CD14-positive monocyte (primary cell): ENCODE results near the gene LIMA1. TPM values are rescaled to one million over a fixed set of nuclear protein-coding genes. Genes with fewer than 3 reads are reported as not detected.

ENCODE experiments used
- DNase-seq, 3 donors: peaks; one replicate each; pipeline ENCODE4 v3.0.0-alpha.2; 2011 to 2022
- H2AFZ ChIP-seq: 2 replicates; pipeline ENCODE4 v1.6.0; 2012; ENCODE audit warnings: mild to moderate bottlenecking, low read depth, low read length, inconsistent platforms; ENCODE audit not compliant: insufficient read depth, poor library complexity, severe bottlenecking
- H3K27ac ChIP-seq, 2 donors: 1 replicate in 1 of 2; 2 replicates in 1 of 2; pipeline ENCODE4 v1.5.1; 2012 to 2013; ENCODE audit warnings: low read length in 2 of 2, control low read depth in 1 of 2, inconsistent platforms in 1 of 2, low read depth in 1 of 2, mild to moderate bottlenecking in 1 of 2
- H3K27me3 ChIP-seq, 2 donors: one replicate each; pipeline versions ENCODE4 v1.6.0 to v1.6.1; 2011 to 2013; ENCODE audit warnings: low read length in 2 of 2; ENCODE audit not compliant: control insufficient read depth in 2 of 2, insufficient read depth in 2 of 2
- H3K36me3 ChIP-seq, 2 donors: replicated peaks in 1 of 2; 1 replicate in 1 of 2; 2 replicates in 1 of 2; pipeline versions ENCODE4 v1.5.1 to v1.6.1; 2012 to 2013; ENCODE audit warnings: low read length in 2 of 2, control low read depth in 1 of 2, inconsistent platforms in 1 of 2, mild to moderate bottlenecking in 1 of 2; ENCODE audit not compliant: insufficient read depth in 2 of 2, control insufficient read depth in 1 of 2
- H3K4me1 ChIP-seq, 2 donors: 1 replicate in 1 of 2; 2 replicates in 1 of 2; pipeline versions ENCODE4 v1.5.1 to v1.6.1; 2012 to 2013; ENCODE audit warnings: low read length in 2 of 2, control low read depth in 1 of 2, inconsistent platforms in 1 of 2, mild to moderate bottlenecking in 1 of 2, moderate library complexity in 1 of 2; ENCODE audit not compliant: insufficient read depth in 2 of 2, control insufficient read depth in 1 of 2
- H3K4me2 ChIP-seq: replicated peaks from 2 replicates; pipeline ENCODE3; 2012; ENCODE audit warnings: low read length, moderate library complexity, mild to moderate bottlenecking; ENCODE audit not compliant: poor library complexity, severe bottlenecking; ENCODE audit errors: extremely low read depth
- H3K4me3 ChIP-seq, 3 experiments: fragments of 200-600 bp in 1 of 3; sonication (generic) in 1 of 3; replicated peaks in 1 of 3; 1 replicate in 2 of 3; 2 replicates in 1 of 3; pipeline ENCODE4 v1.5.1; 2011 to 2013; ENCODE audit warnings: low read length in 3 of 3, mild to moderate bottlenecking in 3 of 3, control low read depth in 2 of 3, low read depth in 2 of 3, inconsistent platforms in 1 of 3, moderate library complexity in 1 of 3
- H3K79me2 ChIP-seq: 2 replicates; pipeline ENCODE4 v1.6.0; 2012; ENCODE audit warnings: mild to moderate bottlenecking, control low read depth, inconsistent platforms, low read length, moderate library complexity; ENCODE audit not compliant: insufficient read depth
- H3K9ac ChIP-seq: 2 replicates; pipeline ENCODE4 v1.6.0; 2017; ENCODE audit warnings: low read length, mild to moderate bottlenecking; ENCODE audit not compliant: insufficient read depth, poor library complexity, severe bottlenecking
- H3K9me3 ChIP-seq, 2 donors: replicated peaks in 1 of 2; 1 replicate in 1 of 2; 2 replicates in 1 of 2; pipeline versions ENCODE4 v1.5.1 to v1.6.1; 2012 to 2013; ENCODE audit warnings: low read length in 2 of 2, control low read depth in 1 of 2; ENCODE audit not compliant: control insufficient read depth in 1 of 2, insufficient read depth in 1 of 2
- H4K20me1 ChIP-seq: 2 replicates; pipeline ENCODE4 v1.6.0; 2012; ENCODE audit warnings: mild to moderate bottlenecking, low read length, control low read depth, moderate library complexity; ENCODE audit not compliant: insufficient read depth
- H3K27ac Mint-ChIP-seq, 7 donors: one replicate each; pipeline ENCODE4 v1.8.0; 2020; ENCODE audit warnings: mild to moderate bottlenecking in 7 of 7, mixed read lengths in 7 of 7, moderate library complexity in 6 of 7, inconsistent platforms in 2 of 7
- H3K27me3 Mint-ChIP-seq, 3 donors: one replicate each; pipeline ENCODE4 v1.8.0; 2021 to 2022; ENCODE audit warnings: low read depth in 3 of 3, mild to moderate bottlenecking in 3 of 3, mixed read lengths in 3 of 3, moderate library complexity in 3 of 3, inconsistent platforms in 1 of 3
- H3K36me3 Mint-ChIP-seq, 2 donors: one replicate each; pipeline ENCODE4 v1.8.0; 2020; ENCODE audit warnings: mixed read lengths in 2 of 2, inconsistent platforms in 1 of 2, mild to moderate bottlenecking in 1 of 2
- H3K4me1 Mint-ChIP-seq: one replicate; pipeline ENCODE4 v1.8.0; 2020; ENCODE audit warnings: mild to moderate bottlenecking, mixed read lengths
- H3K4me3 Mint-ChIP-seq, 2 donors: one replicate each; pipeline ENCODE4 v1.8.0; 2020; ENCODE audit warnings: mild to moderate bottlenecking in 2 of 2, mixed read lengths in 2 of 2, moderate library complexity in 1 of 2
- H3K9me3 Mint-ChIP-seq, 7 donors: one replicate each; pipeline ENCODE4 v1.8.0; 2020 to 2022; ENCODE audit warnings: mixed read lengths in 7 of 7, mild to moderate bottlenecking in 6 of 7, moderate library complexity in 6 of 7, inconsistent platforms in 2 of 7
- CTCF ChIP-seq: fragments of 200-600 bp; IDR thresholded peaks from one replicate; pipeline ENCODE4 v1.8.0; 2022; ENCODE audit warnings: antibody characterized with exemption, mild to moderate bottlenecking
- WGBS: methylation state at CpG from one replicate; pipeline ENCODE4 v1.1.5; 2013; ENCODE audit warnings: missing lambda C conversion rate; ENCODE audit not compliant: insufficient coverage; 5-methylcytosine and 5-hydroxymethylcytosine counted together
- intact Hi-C, 2 donors: fragments of 100-400 bp; cut with micrococcal nuclease; formaldehyde crosslinking; loops; one replicate each; pipeline versions ENCODE4 v1.15.0 to v1.15.1; 2023
- polyA plus RNA-seq, 3 donors: library from polyadenylated mRNA; depleted of rRNA in 1 of 3; unstranded in 2 of 3; stranded (reverse) in 1 of 3; fragments of 300-500 nt in 2 of 3; fragments of >200 nt in 1 of 3; fragmentation: Illumina TruSeq in 2 of 3; gene quantifications; 1 replicate in 2 of 3; 2 replicates in 1 of 3; pipeline ENCODE4 v1.2.3, GENCODE V29; 2012 to 2021

The LIMA1 gene
- polyA plus RNA-seq, 3 donors: 0.24 to 0.62 (median 0.51) TPM

GRCh38 chr12:50198829-50199228 lies 84.5 kb downstream of the LIMA1 start:
- Histone ChIP-seq H3K27ac (no peak overlapping the region), H3K9ac (no peak overlapping the region), H3K4me1 (no peaks in the 10 kb centered on the region), H3K36me3 (no peaks in the 10 kb centered on the region), H3K4me3 (no peak overlapping the region), H2AFZ (no peak overlapping the region), H3K79me2 (no peaks in the 10 kb centered on the region), H3K27me3 (no peaks in the 10 kb centered on the region), H3K4me2 (no peak overlapping the region), H3K9me3 (no peaks in the 10 kb centered on the region), H4K20me1 (no peaks in the 10 kb centered on the region)
- no peaks in the 10 kb centered on the region for H3K27me3 Mint-ChIP-seq
- 100% methylated on average over 1 of the region's 5 CpGs for WGBS
- peaks cover 6 to 13% of the 10 kb centered on the region in 2 donors for H3K36me3 Mint-ChIP-seq
- H3K9me3 Mint-ChIP-seq: no peaks in the 10 kb centered on the region
- no peak for TF ChIP-seq CTCF
- DNase-seq: no peak
- intact Hi-C loops: no loop called here
- H3K4me1 Mint-ChIP-seq: no peaks in the 10 kb centered on the region
- H3K27ac Mint-ChIP-seq: no peak overlapping the region
- H3K4me3 Mint-ChIP-seq: no peak overlapping the region

DNA sequence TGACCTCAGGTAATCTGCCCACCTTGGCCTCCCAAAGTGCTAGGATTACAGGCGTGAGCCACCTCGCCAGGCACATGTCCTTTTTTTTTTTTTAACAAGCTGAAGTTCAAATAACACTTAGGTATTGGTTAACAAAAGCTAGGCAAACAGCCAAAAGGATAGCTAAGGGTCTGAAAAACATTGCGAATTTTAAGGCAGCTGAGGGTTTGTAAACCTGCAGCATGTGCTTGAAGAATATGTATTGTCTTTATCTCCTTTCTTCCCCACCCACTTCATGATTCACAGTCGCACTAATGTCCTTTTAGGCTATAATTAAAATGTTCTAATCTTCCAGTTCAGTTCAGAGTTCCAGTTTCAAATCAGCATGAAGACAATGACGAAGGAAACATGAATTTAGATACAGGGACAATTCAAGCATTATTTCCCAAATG lies 86.0 kb downstream of the LIMA1 start:
- Mint-ChIP-seq H3K27ac (no peak overlapping the region), H3K4me1 (no peaks in the 10 kb centered on the region), H3K4me3 (no peak overlapping the region), H3K9me3 (no peaks in the 10 kb centered on the region), H3K36me3 (peaks cover 7 to 9% of the 10 kb centered on the region in 2 donors), H3K27me3 (no peaks in the 10 kb centered on the region)
- H3K4me2 ChIP-seq: no peak overlapping the region
- H3K4me3 ChIP-seq: no peak overlapping the region
- H3K79me2 ChIP-seq: no peaks in the 10 kb centered on the region
- no peaks in the 10 kb centered on the region for H3K4me1 ChIP-seq
- H3K36me3 ChIP-seq: no peaks in the 10 kb centered on the region
- TF ChIP-seq CTCF: no peak
- no peak overlapping the region for H3K9ac ChIP-seq
- no peak overlapping the region for H2AFZ ChIP-seq
- no peak overlapping the region for H3K27ac ChIP-seq
- H3K9me3 ChIP-seq: no peaks in the 10 kb centered on the region
- no peak for DNase-seq
- no peaks in the 10 kb centered on the region for H4K20me1 ChIP-seq
- WGBS: no CpG with 5 or more reads among the region's 5 CpGs
- intact Hi-C loops: no loop called here
- H3K27me3 ChIP-seq: no peaks in the 10 kb centered on the region
